Cerebellar cortex (tissue), 1 donor: ENCODE data around the gene SLC35E1.
A peak's percentile ranks its signal among the peaks of the same experiment; 100 is the strongest.

ENCODE experiments used
- DNase-seq: peaks from one replicate; pipeline ENCODE4 v3.0.0-alpha.2; 2015; ENCODE audit warnings: low spot score

The SLC35E1 gene

DNA sequence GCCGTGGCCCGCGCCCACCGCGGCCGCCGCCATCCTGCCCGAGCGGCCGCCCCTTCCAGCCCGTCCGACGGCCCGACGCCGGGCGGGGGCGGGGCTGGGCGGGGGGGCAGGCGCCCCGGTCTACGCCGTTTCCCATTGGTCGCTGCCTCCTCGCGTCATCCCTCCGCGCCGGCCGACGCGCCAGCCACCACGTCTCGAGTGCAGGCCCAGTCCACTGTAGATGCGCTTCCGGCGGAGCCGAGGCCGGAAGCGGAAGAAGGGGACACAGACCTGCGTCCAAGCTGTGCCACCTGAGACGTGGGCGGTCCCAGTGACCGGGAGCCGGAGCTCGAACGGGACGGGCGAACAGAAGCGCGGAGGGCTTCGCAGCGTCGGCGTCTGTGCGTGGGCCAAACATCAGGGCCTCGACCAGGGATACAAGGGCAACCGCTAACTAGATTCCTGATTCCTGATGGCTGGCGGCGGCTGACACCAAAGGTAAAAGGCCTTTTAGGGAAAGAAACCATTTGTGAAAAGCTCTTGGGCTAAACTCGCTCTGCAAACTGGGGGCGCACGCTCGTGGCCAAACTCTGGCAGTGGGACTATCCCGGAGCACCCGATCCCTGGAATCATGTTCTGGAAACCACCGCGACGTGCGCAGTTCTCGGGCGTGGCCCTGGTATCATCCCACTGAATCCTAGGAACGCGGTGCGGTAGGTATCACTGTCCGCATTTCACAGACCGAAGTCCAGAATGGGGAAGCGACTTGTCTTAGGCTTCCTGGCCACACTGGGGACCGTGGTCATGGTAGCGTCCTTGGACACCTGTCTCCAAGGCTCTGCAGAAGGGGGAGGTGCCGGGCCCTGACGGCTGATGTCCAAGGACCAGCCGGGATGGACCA is at the start of gene SLC35E1:
Gene SLC35E1 (minus strand): TSS at position 84 of the 880 bp plus-strand sequence. CDS start 51 bp downstream, at position 33.
- peak; percentile 97 for DNase-seq

DNA sequence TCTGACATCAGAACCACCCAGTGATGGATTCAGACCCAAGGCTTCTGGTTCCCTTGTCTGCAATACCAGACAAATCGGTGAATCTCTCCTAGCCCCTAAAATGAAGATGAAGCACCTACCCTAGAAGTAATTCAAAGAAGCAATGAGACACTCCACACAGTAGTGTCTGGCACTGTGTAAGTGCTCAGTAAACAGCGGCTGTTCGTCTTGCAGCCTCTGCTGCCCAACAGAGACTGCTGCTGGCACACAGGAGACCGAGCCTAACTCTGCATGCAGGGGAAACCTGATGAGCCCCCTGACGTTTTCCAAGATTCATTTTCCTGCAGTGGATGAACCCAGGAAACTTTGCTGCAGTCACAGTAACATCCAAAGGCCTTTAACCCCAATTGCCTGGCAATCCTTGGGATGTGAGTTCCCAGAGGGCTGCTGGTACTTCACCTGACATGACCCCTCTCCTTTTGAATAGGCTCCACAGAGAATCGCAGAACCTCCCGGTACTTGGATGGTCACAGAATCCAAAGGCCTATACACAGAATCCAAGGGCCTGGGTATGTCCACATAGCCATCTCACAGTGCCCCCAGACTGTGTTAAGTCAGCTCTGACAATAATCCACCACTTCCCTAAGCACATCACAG is 49.1 kb upstream of the SLC35E1 start:
- DNase-seq, result no peak

DNA sequence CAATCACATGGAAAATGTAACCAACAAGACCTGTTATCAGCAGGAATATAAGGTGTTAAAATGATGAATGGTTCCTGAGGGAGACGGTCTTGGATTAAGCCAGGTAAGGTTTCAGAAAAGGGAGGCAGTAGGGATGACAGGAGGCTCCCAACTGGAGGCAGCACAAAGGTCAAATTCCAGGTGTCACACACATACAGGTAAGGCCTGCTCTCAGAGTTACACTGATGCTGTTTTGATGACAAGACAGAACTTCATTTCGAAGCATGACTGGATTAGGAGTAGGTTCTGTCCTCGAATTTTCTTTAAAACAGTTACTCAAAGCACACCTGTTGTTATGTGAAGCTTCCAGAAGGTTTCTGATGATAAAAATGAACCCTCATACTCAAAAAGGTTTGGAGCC is 48.4 kb upstream of the SLC35E1 start:
- DNase-seq, result no peak

DNA sequence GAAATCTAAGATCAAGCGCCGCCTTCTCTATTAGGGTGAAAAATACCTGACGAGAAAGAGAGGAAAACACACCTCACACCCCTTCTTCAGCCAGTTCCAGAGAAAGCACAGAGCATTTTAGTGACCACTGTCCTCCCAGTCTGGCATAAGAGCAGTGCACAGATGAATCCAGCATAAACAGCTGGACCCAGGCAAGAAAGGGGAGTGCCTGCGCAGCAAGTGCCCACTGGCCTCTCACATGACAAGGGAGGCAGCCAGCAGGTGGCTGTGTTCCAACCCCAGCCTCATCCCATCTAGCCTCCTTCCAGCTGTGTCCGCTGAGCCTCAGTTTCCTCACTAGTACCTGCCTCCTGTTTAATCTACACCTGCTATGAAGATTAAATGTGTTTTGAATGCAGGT is 47.8 kb upstream of the SLC35E1 start:
- DNase-seq, result no peak

DNA sequence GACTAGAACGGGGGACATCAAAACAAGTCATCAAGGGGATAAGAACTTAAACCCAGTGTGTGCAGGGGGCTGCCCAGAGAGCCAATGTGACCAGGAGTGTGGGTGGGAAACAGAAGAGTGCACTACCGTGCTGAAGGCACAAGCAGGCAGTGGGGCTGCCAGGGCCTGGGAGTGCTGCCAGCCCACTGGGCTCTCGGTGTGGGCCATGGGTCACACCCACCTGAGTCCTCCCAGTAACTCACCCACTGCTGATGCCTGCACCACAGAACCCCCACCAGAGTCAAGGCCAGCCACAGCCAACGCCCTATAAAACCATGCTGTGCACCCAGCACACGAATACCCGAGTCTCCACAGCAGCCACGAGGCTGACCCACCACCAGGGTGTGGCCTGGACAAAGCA is 47.2 kb upstream of the SLC35E1 start:
- no peak for DNase-seq

DNA sequence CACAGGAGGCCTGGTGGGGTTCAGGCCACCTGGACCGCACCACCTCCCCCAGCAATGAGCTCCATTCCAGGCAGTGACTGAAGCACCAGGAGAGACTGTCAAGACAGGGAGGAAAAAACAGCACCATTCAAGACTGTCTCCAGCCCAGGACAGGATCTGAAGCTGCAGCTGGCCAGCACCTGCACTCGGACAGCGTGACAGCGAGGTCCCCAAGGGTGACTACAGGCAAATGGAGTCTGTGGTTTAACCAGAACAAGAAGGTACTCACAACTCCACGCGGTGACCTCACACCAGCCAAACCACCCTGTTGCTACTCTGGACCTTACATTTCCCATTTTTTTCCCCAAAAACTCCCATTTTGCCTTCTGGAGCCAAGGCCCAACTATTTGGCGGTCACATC is 46.0 kb upstream of the SLC35E1 start:
- no peak for DNase-seq

DNA sequence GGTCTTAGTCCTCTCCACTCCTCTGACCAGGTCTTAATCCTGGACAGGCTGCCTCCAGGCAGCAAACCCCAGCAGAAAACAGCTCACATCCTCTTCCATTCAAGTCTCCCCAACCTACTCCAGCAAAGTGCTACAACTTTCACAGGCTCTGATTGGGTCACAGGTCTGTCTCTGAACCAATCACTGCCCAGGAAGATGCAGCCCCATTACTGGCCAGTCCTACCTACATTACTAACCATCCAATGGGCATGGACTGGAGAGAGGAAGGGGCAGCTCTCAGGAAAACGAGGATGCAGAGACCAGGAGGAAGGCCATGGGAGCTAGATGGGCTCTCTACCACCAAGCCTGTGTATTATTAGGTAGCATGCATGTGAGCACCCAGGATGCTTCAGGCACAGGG is 43.6 kb upstream of the SLC35E1 start:
- DNase-seq, result no peak

DNA sequence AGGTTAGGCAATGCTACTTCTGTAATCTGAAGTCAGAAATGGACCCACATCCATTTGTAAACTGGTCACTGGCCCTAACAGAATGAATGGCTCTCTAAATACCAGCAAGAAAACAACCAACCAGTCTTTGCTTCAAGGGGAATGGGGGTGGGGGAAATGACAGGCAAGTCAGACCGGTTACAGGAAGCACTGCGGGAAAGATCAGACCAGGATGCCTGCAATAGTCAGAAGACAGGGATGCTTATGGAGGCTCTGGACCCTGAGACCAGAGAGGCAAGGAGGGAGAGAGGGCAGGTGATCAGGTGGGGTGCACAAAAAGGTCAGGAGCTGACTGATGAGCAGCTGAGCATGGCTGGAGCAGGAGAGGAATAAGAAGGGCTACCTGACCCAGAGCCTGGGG is 42.7 kb upstream of the SLC35E1 start:
- no peak for DNase-seq

DNA sequence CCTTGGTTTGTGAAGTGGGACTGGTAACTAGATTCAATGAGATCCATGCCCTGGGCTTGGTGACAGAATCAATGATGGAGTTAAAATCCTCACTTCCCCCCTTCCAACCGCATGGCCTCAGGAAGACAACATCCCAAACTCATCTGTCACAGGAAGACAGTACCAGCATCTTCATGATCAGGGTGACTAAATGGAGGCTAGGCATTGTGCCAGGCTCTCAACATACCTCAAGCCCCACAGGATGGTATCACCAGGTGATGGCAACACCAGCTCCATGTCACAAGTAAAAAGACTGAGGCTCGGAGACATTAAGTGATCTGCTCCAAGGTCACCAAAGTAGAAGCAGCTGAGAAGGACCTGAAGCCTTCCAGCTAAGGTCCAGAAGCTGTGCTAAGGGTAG is 41.6 kb upstream of the SLC35E1 start:
- no peak for DNase-seq

DNA sequence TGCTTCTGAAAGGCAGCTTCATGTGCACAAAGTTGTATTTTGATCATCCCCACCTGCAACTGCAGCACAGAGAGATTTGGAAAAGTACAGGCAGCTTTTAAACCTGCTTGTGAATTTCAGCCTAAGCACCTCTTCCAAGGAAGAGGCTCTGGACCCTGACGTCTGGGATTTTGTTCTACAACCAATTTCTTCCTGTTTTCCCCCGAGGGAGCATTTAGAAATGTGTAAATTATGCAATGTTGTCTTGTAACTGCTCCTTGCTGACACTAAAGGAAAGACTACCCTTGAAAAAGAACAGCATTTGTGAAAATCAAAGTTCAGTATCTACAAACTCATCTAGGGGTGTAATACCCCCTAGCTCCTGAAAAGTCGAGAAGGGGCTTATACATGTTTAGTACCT is 40.4 kb upstream of the SLC35E1 start:
- DNase-seq, result no peak

DNA sequence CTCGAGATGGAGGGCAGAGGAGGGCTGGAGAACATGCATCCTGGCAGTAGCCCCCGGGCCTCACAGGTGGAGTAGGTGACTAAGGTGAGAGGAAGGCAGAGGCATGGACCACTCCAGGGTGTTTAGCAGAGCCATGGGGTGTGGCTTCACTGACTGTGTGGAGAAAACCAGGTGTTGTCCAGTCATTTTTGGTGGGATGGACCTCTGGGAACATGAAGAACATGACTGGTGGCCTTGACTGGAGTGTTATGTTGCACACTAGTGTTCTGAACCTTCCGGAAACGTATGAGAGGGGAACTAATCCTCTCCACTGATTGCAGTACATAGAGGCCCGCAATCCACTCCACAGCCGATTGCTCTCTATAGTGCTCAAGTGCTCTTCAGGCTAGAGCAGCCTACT is 38.9 kb upstream of the SLC35E1 start:
- no peak for DNase-seq

DNA sequence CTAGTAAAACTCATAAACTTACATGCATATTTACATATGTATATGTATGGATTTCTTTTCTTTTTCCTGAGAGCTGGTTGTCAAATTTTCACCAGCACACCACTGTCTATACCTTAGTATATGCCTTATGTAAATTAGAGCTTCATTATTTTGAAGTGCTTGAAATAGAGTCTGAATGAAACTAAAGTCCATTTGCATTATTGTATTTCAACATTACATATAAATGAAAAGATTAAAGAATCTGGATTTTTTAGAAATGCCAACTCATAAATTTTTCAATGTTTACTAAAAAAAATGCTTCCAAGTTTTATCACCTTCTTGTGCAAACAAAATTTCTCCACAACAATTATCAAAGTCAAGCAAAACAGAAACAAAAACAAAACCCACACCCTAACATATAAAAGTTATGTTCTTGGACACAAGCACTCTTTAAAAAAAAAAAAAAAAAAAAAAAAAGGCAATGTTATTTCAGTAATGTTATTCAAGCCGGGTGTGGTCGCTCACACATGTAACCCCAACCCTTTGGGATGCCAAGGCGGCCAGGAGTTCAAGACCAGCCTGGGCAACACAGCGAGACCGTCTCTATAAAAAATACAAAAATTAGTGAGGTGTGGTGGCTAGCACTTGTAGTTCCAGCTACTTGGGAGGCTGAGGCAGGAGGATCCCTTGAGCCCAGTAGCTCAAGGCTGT is 37.4 kb upstream of the SLC35E1 start:
- DNase-seq, result no peak

DNA sequence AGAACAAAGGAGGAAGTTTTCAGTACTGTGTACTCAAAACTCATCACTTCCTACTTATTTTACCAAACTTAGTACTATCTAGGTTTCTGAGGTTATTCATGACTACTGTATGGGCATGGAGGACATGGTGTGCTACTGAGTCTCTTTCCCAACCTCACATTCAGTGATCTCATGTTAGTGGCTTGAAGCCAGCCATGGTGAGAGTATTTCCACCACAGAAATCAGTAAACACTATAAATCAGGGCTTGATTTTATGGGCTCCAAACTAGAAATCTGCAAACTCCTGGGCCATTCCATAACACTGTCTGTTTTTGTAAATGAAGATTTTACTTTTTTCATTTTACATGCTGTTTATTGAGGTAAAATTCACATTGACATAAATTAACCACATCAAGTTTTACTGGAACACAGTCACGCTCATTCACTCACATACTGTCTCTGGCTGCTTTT is 36.1 kb upstream of the SLC35E1 start:
- peak; percentile 40 for DNase-seq

DNA sequence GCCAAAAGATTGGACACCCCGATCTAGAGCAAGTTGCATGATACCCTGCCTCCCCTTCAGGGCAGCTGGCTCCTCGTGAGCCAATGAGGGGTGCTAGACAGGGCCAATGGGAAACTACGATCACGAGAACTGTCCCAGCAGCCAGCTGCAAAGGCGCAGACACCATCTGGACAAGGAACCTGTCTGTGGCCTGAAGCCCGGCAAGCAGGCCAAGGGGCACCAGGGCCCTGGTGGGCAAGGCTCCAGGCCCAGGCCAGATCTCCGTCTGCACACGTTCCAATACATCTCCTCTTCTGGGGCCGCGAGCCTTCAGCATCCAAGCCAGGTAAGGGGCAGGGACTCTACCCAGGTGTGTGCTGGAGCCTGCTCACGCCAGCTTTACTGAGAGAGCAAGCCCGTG is 35.6 kb upstream of the SLC35E1 start:
- DNase-seq, result no peak

DNA sequence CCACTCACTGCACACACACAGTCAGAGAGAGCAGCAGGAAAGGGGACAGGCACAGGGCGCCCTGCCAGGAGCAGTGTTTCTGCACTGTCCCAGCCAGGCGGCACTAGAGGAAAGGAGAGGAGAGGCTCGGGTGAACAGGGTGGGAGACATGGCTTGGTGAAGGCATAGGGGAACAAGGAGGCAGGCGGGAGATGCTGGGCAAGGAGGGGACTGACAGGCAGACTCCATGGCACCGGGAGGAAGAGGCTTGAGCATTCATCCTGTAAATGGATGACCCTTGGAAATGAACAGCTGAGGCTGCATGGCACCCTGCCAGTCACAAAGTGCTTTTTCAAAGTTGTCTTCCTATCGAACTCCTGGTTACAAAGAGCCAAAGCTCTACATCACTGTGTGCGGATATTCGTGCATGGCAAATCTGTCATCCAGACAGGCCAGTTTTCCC is 33.4 kb upstream of the SLC35E1 start:
- no peak for DNase-seq

DNA sequence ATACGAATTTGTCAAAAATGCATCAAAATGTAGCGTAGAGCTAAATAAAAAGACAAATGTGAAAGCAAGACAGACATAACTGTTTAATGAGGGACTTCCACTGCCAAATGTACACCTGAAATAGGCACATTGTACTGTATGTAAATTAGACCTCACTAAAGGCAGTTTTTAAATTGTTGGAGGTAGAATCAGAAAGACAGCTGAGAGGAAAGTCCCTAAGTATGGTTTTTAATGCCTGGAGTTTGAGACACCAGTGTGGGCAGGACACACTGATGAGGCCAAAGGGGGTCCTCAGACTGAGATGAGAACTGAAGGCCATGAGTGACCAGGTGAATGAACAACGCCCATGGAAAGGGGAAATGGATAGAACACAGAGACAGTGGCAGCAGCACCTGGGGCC is 32.9 kb upstream of the SLC35E1 start:
- no peak for DNase-seq

DNA sequence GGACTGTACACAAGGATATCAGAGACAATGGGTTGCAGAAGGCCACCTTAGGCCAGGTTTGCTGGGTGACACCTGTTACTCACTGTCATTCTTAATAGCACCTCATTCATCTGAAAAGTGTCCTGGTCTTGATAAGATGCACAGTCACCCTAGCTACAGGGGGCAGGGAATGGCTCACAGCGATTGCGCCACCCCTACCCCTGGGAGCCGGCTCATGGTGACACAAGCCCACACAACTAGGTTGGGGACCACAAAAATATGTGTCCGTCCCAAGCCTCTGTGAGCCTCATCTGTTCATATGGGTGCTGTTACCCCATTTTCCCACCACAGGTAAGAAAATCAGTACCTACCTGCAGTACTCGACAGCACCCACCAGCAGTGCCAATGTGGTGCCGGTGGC is 32.4 kb upstream of the SLC35E1 start:
- DNase-seq, result no peak

DNA sequence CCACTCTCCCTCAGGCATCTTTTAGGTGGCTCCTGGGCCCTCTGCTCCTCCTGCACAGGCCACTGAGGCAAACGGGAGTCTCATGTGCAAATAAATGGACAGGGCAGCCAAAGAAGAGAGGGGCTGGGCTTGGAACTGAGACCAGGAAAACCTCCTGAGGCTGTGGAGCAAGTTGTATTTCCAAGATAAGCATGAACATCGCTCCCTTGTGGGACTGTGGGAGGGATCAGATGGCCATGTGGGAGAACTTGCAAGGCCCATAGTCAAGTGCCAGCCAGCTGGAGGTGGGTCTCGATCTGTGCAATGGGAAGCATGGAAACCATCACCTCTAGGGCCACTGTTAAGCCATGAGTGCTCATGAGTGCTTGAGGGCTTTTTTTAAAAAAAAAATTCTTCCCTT is 30.9 kb upstream of the SLC35E1 start:
- DNase-seq, result no peak

DNA sequence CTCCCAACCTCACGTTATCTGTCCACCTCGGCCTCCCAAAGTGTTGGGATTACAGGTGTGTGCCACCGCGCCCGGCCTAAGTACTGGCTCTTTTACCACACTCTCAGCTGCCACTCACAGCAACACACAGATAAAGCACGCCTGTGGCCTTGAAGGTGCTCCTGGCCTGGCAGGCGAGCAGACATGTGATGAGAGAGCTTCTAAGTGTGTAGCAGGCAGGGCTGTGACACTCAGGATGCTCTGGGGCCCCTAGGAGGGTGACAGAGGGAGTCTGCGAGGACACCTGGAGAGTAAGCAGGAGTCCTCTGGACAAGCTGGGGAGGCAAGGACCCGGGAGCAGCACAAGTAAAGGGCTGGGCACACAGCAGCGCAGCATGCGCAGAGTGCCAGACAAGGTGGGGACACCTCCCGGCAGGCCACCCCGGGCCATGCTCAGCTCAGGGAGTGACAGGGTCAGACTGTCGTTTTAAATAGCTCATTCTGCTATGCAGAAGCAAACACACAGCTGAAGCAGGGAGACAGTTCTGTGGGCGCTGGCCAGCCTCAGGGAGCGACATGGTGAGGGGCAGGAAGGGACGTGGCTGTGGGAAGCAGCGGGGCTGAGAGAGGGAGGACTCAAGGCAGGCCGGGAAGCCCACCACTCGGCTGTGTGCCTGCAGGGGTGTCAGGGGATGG is 29.3 kb upstream of the SLC35E1 start:
- DNase-seq, result no peak

DNA sequence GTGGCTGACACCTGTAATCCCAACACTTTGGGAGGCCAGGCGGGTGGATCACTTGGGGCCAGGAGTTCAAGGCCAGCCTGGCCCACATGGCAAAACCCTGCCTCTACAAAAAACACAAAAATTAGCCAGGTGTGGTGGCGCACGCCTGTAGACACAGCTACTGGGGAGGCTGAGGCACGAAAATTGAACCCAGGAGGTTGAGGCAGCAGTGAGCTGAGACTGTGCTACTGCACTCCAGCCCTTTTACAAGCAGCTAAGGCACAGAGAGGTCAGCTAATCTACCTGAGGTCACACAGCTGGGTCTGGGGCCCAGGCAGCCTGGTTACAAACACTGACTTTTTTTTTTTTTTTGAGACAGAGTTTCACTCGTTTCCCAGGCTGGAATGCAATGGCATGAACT is 28.6 kb upstream of the SLC35E1 start:
- DNase-seq, result no peak

DNA sequence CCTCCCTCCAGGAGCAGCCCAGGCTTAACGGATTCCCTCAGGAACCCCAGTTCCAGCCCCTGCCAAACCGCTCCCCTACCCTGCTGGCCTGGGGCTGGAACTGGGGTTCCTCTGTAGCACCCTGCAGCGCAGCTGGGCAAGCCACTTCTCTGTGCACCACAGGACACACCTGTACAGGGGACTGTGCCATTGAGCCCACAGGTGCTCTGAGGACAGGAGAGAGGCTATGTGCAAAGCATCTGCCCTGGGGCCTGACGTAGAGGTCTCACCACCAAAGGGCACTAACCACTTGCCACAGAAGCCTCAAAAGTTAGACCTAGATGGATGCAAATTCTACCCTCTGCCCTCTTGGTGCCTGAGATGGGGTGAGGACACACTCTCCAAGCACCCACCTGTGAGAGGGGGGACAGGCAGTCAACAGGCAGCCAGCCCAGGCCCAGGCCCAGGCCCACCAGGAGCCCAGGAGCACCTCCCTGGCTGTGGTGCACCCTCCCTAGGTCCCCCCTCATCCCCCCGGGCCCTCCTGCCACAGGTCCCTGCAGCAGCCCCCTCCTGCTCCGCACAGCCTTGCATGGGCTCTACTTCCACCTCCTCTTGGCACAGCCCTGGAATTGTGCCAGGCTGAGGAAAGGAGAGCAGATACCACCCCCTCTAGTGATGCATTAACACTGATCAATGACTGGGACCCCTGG is 27.6 kb upstream of the SLC35E1 start:
- no peak for DNase-seq

DNA sequence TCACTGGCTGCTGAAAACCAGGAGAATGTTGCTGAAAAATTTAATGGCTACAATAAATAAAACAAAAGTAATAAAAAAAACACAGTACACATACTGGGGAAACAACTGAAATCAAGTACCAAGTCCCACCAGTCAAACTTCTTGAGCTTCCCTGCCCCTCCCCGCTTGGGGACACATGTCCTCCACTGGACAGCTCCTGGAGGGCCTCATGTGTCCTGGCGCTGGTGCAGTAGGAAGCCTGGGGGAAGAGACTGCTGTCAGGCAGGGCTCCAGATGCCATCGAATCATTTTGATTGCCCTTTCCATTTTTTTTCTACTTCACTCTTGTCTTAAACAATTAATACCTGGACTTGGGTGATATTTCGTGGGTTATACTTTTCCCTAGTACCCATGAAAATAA is 26.6 kb upstream of the SLC35E1 start:
- no peak for DNase-seq
